RKO (cell line): ENCODE measurements around the gene SORCS2.

ENCODE experiments used
- DNase-seq: peaks from one replicate; pipeline ENCODE4 v3.0.0-alpha.2; 2016; ENCODE audit warnings: low spot score

SORCS2 gene

DNA sequence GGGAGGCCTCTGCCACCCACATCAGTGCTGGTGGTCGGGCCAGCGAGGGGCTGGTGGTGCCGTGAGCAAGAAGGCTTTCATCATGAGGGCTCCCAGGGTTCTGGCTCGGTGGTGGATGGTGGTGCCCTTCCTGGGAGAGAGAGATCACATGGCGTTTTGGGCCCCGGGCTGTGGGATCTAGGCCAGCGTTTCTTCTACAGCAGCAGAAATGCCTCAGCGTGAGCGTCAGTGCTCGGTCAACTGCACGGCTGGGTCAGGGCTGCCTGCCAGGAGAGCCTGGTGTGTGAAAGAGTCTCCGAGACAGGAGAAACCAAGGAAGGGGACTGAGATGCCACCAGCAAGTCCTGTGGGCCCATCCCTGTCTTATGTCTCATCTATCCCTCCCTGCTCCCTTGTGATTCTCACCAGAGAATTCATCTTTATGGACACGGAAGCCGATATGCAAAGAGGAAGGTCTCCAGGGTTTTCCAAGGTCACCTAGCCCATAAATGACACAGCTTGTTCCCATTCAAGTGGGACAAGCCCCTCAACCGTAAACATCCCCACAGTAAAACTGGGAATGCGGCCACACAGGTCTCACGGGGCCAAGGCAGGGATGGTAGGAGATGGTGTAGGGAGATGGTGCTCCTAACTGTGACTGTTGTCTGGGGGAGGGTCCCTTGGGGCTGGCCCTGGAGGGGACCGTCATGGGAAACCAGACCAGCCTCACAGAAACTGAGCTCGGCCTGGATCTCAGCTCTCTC is 99.2 kb downstream of the SORCS2 start:
- no peak for DNase-seq

DNA sequence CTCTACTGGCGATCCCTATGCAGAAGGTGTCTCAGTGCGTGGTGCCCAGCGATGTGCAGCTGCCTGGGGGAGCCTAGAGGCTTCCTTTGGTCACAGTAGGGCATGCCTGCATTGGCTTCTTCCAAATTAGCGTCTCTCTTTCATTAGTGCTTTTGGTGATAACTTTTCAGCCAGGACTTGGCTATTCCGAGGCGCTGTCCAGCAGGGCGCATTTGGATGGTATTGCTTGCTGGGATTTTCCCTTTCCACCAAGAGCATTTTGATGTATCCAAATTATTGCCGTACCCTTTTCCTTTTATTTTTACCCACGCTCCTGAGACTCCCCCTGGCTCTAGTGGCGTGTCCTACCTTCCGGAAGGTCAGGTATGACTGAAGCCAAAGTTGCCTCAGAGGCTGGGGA is 101.4 kb downstream of the SORCS2 start:
- no peak for DNase-seq

GRCh38 chr4:7294176-7294756 is 101.9 kb downstream of the SORCS2 start:
- no peak for DNase-seq

DNA sequence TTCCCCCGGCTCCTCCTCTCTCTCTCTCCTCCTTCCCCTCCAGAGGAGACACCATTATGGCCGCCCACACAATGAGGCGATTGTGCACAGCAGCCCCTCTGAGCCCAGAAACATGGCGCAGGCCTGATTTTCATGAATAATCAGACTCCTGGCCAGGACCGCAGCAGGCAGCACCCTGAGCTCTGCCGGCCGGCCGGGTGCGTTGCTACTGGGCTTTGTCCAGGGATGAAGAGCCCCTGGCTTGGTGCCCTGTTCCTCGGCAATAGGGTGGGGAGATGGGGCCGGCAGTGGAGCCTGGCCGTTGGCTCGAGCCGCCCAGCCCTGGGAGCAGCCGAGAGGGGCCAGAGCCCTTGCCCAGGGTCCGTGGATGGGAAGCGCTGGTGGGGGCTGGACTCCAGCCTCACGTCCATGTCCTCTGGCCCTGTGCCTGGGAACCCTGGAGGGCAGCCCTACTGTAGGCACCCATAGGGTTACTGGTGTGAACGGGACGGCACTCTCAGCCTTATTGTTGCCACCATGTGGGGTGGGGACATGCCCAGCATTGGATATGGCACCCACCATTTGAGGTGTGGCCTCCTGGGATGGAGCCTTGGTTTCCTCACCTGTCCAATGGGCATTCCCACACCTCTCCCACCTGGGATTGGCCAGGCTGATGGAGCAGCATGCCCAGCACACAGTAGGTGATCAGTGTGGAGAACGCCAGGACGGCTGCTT is 103.0 kb downstream of the SORCS2 start:
- DNase-seq = no peak

- DNase-seq = no peak
Observed at GRCh38 chr4:7295911-7296660, 103.7 kb downstream of the SORCS2 start.

DNA sequence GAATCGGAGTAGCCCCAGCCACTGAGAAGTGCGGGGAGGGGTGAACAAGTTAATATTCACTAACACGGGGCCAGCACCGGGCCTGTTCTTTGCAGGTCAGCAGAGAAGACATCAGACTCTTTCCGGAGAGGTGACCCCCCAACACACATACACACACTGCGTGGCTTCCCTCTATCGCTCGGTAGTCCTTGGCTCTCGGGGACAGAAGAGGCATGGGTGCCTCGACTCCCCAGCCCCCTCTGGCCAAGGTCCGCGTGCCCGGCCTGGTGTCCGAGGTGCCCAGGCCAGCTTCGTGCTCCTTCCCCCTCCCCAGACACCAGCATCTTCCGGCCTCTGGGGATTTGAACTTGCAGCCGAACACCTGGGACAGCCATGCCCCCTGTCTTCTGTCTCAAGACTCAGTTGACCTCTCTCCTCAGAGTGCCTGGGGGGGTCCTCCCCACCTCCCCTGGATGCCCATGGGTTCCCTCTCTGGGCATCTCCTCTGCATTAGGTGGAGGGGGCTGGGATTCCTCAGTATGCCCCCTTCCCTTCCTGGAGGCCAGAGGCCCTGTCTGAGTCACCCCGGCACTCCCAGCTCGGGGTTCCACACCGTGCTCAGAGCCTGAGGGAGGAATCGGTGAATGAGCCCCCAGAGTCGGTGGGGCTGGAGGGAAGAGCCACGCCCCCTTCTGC is 104.5 kb downstream of the SORCS2 start:
- no peak for DNase-seq

- no peak for DNase-seq
Observed at GRCh38 chr4:7297374-7297773, 105.0 kb downstream of the SORCS2 start.

GRCh38 chr4:7297881-7298280 is 105.5 kb downstream of the SORCS2 start:
- no peak for DNase-seq

DNA sequence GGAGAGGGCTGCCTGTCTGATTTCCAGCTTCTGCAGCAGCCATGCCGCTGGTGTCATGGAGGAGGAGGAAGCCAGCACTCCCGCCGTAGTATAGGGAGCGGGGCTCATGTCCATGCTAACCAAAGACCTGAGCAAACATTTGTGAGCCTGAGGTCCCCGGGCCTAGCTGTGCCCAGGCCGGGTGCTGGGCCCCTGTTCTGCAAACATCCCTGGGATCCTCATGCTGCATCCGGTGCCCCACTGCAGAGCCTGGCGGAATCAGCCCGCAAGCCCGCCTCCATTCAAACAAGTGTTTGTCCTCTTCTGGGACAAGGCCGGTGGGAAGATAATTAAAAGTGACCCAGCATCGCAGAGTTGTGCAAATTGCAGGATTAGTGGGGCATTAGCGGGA is 106.3 kb downstream of the SORCS2 start:
- DNase-seq = no peak

- DNase-seq = no peak
Observed at GRCh38 chr4:7299010-7299907, 106.9 kb downstream of the SORCS2 start.

DNA sequence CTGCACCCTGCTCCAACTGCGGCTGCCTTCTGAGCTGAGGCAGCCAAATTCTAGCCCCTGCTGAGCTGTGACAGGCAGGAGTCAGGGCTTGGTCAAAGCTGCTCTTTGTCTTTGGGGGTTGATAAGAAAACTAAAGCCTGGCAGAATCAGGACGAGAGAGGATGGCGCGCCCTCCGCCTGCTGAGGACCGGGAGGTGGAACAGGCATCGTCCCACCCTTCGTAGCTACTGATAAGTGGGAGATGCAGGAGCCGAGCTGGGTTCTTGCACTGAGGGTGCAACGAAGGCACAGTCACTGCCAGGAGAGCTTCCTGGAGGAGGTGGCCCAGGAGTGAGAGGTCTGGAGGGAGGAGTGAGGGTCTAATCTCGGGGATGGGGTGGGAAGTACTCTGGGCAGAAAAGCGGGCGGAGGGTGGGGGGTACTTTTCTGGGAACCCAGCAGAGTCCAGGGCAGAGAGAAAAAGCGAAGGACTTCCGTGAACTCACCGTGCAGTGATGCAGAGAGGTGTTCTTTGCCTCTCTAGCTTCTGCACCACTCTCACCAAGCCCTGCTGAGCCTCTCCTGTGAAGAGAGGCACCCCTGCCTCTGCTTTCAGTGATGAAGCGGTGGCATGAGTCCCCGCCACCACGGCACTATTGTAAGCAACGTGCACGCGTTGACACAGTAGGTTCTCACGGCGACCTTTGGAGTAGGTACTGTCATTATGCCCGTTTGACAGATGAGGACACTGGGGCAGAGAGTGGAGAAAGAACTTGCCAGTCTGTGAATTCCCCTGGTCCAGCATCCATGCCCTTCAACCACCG is 107.8 kb downstream of the SORCS2 start:
- no peak for DNase-seq

- no peak for DNase-seq
Observed at GRCh38 chr4:7300711-7301095, 108.4 kb downstream of the SORCS2 start.

GRCh38 chr4:7301126-7301785 is 108.9 kb downstream of the SORCS2 start:
- no peak for DNase-seq

DNA sequence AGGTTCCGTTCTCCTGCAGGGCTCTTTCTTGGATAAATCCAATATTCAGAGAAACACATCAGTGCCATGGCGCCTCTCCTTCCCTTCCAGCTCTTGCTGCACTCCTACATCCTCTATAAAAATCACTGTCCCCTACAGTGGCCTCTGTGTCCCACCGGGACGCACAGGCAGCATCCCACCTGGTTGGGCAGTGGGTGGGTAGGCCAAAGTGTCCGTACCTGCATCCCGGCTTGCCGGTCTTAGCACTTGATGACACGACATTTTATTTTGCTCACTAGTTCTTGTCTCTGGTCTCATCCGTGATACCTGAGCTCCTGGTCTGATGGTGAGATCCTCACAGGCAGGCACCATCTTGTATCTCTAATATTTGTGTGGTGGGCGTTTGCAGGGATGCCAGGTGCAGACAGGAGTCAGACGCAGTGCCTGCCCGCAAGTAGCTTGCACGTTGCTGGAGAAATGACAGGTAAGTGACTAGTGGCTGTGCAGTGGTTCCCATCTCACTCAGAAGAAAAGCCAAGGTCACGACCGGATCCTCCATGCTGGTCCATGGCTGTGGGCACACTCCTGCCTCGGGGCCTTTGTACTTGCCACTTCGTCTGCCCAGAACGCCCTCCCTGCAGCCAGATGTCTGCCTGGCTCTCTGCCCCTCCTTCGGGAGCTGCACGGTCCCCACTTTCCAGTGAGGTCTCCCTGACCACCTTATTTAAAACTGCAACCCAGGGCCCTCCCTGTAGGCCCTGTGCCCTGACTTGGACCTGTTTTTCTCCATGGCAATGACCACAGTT is 109.7 kb downstream of the SORCS2 start:
- DNase-seq = no peak

- no peak for DNase-seq
Observed at GRCh38 chr4:7302781-7303404, 110.6 kb downstream of the SORCS2 start.

- no peak for DNase-seq
Observed at GRCh38 chr4:7303561-7303960, 111.2 kb downstream of the SORCS2 start.

DNA sequence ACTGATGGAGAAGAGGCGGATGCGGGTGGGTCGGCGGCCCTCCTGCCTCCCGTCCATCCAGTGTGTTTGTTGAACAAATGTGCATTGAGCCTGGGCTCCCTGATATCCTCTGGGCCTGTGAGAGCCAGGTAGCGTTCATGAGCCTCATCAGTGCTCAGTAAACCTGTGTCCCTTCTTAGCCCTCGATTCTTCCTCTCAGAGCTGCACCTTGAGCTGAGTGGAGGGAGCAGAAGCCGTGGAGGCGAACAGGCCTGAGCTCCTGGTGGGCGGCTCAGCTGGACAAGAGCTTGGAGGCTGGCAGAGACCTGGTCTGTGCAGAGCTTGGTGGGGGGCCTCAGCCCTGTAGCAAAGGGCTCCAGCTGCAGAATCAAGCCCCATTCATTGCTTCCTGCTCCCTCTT is 112.1 kb downstream of the SORCS2 start:
- no peak for DNase-seq
